ENCODE data around the gene CHST4. TPM values are rescaled to one million over a fixed set of nuclear protein-coding genes. Genes with fewer than 3 reads are reported as not detected.

Gene CHST4
- polyA plus RNA-seq, 3 donors: not detected

DNA sequence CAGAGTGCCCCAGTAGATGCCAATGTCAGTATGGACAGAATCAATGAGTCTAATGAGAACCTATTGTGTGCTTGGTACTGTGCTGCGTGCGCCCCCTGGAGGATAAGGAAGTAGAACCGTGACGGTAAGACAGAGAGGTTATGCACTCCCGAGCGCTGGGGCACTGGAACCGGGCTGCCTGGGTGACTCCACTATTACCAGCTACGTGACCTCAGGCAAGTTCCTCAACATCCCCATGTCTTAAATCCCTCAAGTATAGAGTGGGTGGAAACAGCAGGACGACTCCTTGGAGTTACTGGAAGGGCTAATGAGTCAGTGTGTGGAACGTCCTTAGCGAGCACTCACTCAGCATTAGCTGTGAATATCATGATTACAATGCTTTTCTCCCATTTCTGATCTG, 16.2 kb downstream of the CHST4 start:
- peaks cover 0 to 2% (median 0%) of the 10 kb centered on the region in 7 donors for H3K9me3 Mint-ChIP-seq
- Histone ChIP-seq H3K9ac (ENCODE audit: insufficient read depth, low read length, poor library complexity, severe bottlenecking) (no peak overlapping the region), H3K79me2 (ENCODE audit: insufficient read depth, low read length) (no peaks in the 10 kb centered on the region), H3K4me1 (ENCODE audit: control insufficient read depth in 1 of 2, insufficient read depth in 2 of 2, low read length in 2 of 2) (no peaks in the 10 kb centered on the region), H2AFZ (ENCODE audit: insufficient read depth, low read depth, low read length, poor library complexity, severe bottlenecking) (no peak overlapping the region), H3K36me3 (replicated peaks in 1 of 2; ENCODE audit: control insufficient read depth in 1 of 2, insufficient read depth in 2 of 2, low read length in 2 of 2) (no peaks in the 10 kb centered on the region), H3K4me3 (replicated peaks in 1 of 3; ENCODE audit: low read depth in 2 of 3, low read length in 3 of 3) (no peak overlapping the region), H3K9me3 (replicated peaks in 1 of 2; ENCODE audit: control insufficient read depth in 1 of 2, insufficient read depth in 1 of 2, low read length in 2 of 2) (no peaks in the 10 kb centered on the region), H3K4me2 (replicated peaks; ENCODE audit: extremely low read depth, low read length, poor library complexity, severe bottlenecking) (no peak overlapping the region), H4K20me1 (ENCODE audit: insufficient read depth, low read length) (no peaks in the 10 kb centered on the region), H3K27me3 (ENCODE audit: control insufficient read depth in 2 of 2, insufficient read depth in 2 of 2, low read length in 2 of 2) (no peaks in the 10 kb centered on the region), H3K27ac (ENCODE audit: low read depth in 1 of 2, low read length in 2 of 2) (no peak overlapping the region)
- H3K4me1 Mint-ChIP-seq: peaks cover 2% of the 10 kb centered on the region
- intact Hi-C loops (cut with micrococcal nuclease): no loop called here
- DNase-seq: peak; percentile 21 to 40 (median 40)
- no CpG with 5 or more reads among the region's 11 CpGs for WGBS (ENCODE audit: insufficient coverage)
- H3K27me3 Mint-ChIP-seq (ENCODE audit: low read depth in 3 of 3): peaks cover 5 to 13% (median 9%) of the 10 kb centered on the region in 3 donors
- no peak overlapping the region for H3K4me3 Mint-ChIP-seq
- TF ChIP-seq, protein P1, sequence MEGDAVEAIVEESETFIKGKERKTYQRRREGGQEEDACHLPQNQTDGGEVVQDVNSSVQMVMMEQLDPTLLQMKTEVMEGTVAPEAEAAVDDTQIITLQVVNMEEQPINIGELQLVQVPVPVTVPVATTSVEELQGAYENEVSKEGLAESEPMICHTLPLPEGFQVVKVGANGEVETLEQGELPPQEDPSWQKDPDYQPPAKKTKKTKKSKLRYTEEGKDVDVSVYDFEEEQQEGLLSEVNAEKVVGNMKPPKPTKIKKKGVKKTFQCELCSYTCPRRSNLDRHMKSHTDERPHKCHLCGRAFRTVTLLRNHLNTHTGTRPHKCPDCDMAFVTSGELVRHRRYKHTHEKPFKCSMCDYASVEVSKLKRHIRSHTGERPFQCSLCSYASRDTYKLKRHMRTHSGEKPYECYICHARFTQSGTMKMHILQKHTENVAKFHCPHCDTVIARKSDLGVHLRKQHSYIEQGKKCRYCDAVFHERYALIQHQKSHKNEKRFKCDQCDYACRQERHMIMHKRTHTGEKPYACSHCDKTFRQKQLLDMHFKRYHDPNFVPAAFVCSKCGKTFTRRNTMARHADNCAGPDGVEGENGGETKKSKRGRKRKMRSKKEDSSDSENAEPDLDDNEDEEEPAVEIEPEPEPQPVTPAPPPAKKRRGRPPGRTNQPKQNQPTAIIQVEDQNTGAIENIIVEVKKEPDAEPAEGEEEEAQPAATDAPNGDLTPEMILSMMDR (IDR thresholded peaks at IDR 0.05): peak; percentile 86
- H3K36me3 Mint-ChIP-seq: no peaks in the 10 kb centered on the region
- H3K27ac Mint-ChIP-seq: no peak overlapping the region

DNA sequence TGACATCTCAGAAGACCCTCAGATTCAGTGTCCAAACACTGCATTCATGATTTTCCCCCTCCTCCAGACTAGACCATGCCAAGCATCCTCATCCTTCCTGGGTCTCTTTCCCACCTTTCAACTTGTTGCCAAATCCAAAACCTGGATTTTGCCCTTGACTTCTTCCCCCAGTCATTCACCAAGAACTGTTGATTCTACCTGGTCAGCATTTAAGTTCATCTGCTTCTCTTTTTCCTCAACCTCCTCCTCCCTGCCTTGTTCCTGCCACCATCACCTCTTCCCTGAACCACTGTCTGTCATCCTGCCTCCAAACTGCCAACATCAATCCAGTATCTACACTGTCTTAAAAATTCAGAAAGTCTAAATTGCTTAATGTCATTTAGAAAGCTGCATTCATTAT, 20.9 kb downstream of the CHST4 start:
- TF ChIP-seq, protein P1 (IDR thresholded peaks at IDR 0.05): no peak
- Mint-ChIP-seq H3K4me1 (peaks cover 2% of the 10 kb centered on the region), H3K4me3 (no peak overlapping the region), H3K36me3 (no peaks in the 10 kb centered on the region), H3K27ac (no peak overlapping the region), H3K9me3 (peaks cover 0 to 2% (median 0%) of the 10 kb centered on the region in 7 donors), H3K27me3 (ENCODE audit: low read depth in 3 of 3) (peaks cover 4 to 16% (median 10%) of the 10 kb centered on the region in 3 donors)
- H3K4me1 ChIP-seq (ENCODE audit: control insufficient read depth in 1 of 2, insufficient read depth in 2 of 2, low read length in 2 of 2): no peaks in the 10 kb centered on the region
- H3K9me3 ChIP-seq (replicated peaks in 1 of 2; ENCODE audit: control insufficient read depth in 1 of 2, insufficient read depth in 1 of 2, low read length in 2 of 2): no peaks in the 10 kb centered on the region
- no peak overlapping the region for H3K4me2 ChIP-seq (replicated peaks; ENCODE audit: extremely low read depth, low read length, poor library complexity, severe bottlenecking)
- no peak for DNase-seq
- H3K79me2 ChIP-seq (ENCODE audit: insufficient read depth, low read length): no peaks in the 10 kb centered on the region
- H3K27me3 ChIP-seq (ENCODE audit: control insufficient read depth in 2 of 2, insufficient read depth in 2 of 2, low read length in 2 of 2): peaks cover 3 to 5% of the 10 kb centered on the region in 2 donors
- no peaks in the 10 kb centered on the region for H4K20me1 ChIP-seq (ENCODE audit: insufficient read depth, low read length)
- H3K27ac ChIP-seq (ENCODE audit: low read depth in 1 of 2, low read length in 2 of 2): no peak overlapping the region
- H3K4me3 ChIP-seq (replicated peaks in 1 of 3; ENCODE audit: low read depth in 2 of 3, low read length in 3 of 3): no peak overlapping the region
- no peaks in the 10 kb centered on the region for H3K36me3 ChIP-seq (replicated peaks in 1 of 2; ENCODE audit: control insufficient read depth in 1 of 2, insufficient read depth in 2 of 2, low read length in 2 of 2)
- H3K9ac ChIP-seq (ENCODE audit: insufficient read depth, low read length, poor library complexity, severe bottlenecking): no peak overlapping the region
- intact Hi-C loops (cut with micrococcal nuclease): no loop called here
- no peak overlapping the region for H2AFZ ChIP-seq (ENCODE audit: insufficient read depth, low read depth, low read length, poor library complexity, severe bottlenecking)

All from CD14-positive monocyte (primary cell).